Activated T-helper 2 cell treated with anti-CD3 and anti-CD28 coated beads, Interferon-gamma antibody, Interleukin-2, Interleukin-4, amounts not matched to agents 10 μg/mL and 5 μg/mL and 100 μg/mL, durations not matched to agents 14 hours and 24 hours and 36 hours (primary cell): ENCODE measurements around the gene HS3ST5. TPM values are rescaled to one million over a fixed set of nuclear protein-coding genes. Genes with fewer than 3 reads are reported as not detected.

Experiments used
- DNase-seq: peaks from one replicate; pipeline ENCODE4 v3.0.0; 2021; ENCODE audit warnings: low spot score
- H3K27ac Mint-ChIP-seq: one replicate; pipeline ENCODE4 v1.8.0; 2021; ENCODE audit warnings: mixed read lengths
- H3K27me3 Mint-ChIP-seq: one replicate; pipeline ENCODE4 v1.8.0; 2021; ENCODE audit warnings: low read depth, mixed read lengths
- H3K36me3 Mint-ChIP-seq: one replicate; pipeline ENCODE4 v1.8.0; 2021; ENCODE audit warnings: low read depth, mixed read lengths
- H3K4me1 Mint-ChIP-seq: one replicate; pipeline ENCODE4 v1.8.0; 2021; ENCODE audit warnings: low read depth, mixed read lengths
- H3K4me3 Mint-ChIP-seq: one replicate; pipeline ENCODE4 v1.8.0; 2021; ENCODE audit warnings: low read depth, mild to moderate bottlenecking, moderate library complexity, mixed read lengths
- H3K9me3 Mint-ChIP-seq: one replicate; pipeline ENCODE4 v1.8.0; 2021; ENCODE audit warnings: mixed read lengths
- intact Hi-C: fragments of 100-400 bp; cut with micrococcal nuclease; formaldehyde crosslinking; loops from one replicate; pipeline ENCODE4 v1.15.1; 2023
- total RNA-seq: library from RNA; stranded (reverse); gene quantifications from 2 replicates; pipeline ENCODE4 v1.2.3, GENCODE V29; 2022

HS3ST5 gene
- total RNA-seq, 1 donor from 2014 or later, result not detected

DNA sequence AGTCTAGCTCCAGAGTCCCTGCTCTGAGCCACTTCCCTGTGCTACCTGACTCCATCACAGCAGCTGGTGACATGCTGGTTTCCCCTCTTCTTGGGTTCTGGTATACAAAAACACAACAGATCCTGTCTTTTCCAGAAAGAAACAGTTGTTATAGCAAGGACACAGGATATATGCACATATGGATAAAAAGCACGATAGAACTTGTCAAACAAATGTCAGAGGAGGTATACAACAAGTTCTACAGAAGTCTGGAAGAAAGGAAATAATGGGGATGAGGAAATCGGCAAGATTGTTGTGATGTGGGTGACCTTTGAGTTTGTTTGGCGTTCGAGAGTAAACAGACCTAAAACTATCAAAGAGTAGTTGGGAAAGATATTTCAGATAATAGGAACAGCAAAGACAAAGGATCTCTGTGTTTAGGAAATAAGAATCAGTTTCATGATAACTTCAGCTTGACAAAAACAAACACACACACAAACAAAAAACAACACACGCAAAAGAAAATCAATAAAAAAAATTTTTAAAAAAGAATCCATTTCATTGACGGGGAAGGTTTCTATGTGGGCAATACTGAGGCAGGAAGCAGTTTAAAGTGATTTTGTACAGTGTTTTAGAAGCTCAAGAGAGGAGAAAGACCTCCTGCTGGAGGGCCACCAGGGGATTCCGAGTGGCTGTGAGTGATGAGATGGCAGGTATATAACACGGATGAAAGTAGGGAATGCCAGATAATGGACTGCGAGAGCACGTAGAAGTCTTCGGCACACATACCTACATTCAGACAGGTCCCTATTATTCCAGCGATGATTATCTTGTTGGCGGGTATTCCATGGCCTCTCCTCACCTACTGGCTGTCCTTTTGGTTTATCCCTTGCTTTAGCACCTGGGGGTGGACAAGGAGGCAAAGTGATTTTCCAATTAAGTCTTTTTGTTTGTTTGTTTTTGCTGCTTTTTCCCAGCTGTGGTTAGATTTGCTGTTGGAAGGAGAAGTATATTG lies 174.9 kb downstream of the HS3ST5 start:
- Mint-ChIP-seq H3K36me3 (no peaks in the 10 kb centered on the region), H3K27ac (no peak overlapping the region), H3K27me3 (no peaks in the 10 kb centered on the region), H3K9me3 (no peaks in the 10 kb centered on the region), H3K4me1 (no peaks in the 10 kb centered on the region), H3K4me3 (no peak overlapping the region)
- no peak for DNase-seq
- intact Hi-C loops, result no loop called here

- Mint-ChIP-seq H3K36me3 (no peaks in the 10 kb centered on the region), H3K27me3 (no peaks in the 10 kb centered on the region), H3K27ac (no peak overlapping the region), H3K9me3 (no peaks in the 10 kb centered on the region), H3K4me3 (no peak overlapping the region), H3K4me1 (no peaks in the 10 kb centered on the region)
- no peak for DNase-seq
- intact Hi-C loops, result no loop called here
Observed at GRCh38 chr6:114164207-114164606, 178.6 kb downstream of the HS3ST5 start.

DNA sequence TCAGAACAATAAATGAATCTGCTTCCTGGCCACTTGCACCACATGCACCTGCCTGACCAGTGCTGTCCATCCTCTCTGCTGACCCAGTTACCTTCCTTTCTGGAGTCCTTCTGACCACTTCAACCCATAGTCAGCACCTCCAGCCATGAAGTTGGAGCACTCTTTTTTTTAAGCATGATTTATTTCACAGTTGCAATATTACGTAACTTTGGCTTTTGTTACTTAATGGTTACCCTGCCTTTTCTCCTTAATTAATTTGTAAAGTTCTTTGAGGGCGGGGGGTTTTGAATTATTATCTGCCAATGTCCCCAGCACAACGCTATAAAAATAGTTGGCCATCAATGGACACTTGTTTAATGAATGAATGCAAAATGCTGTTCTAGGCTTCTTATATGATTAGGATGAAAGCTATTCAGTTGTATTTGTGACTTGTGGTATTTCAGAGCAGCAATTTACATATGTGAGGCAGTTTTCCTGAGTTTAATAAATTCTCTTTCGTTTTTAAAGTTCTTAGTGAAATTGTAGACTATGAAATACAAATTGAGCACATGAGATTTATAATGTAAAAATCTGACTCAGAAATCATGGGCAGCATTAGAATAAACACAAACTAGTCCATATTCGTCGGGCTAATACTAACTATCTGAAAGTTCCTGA lies 180.0 kb downstream of the HS3ST5 start:
- H3K4me3 Mint-ChIP-seq, result no peak overlapping the region
- no peak for DNase-seq
- no peaks in the 10 kb centered on the region for H3K27me3 Mint-ChIP-seq
- no peak overlapping the region for H3K27ac Mint-ChIP-seq
- H3K36me3 Mint-ChIP-seq, result no peaks in the 10 kb centered on the region
- intact Hi-C loops, result no loop called here
- no peaks in the 10 kb centered on the region for H3K4me1 Mint-ChIP-seq
- no peaks in the 10 kb centered on the region for H3K9me3 Mint-ChIP-seq

DNA sequence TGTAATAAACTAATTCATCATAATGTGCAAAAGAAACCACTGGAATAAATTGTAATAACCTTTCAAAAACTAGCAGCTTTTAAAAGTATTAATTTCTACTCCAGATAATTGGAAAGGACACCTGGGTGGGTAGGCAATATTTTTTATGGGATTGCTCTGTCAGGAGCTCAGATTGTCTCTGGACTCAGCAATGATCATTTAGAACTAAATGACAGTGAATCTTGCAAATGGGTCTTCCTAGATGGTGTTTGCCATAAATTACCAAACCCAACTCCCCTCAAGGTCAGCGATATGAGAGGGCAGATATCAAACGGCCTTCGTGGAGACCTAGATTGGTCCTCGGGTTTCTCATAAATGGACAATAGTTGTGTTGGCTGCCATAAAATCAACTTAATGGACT lies 181.9 kb downstream of the HS3ST5 start:
- H3K9me3 Mint-ChIP-seq, result no peaks in the 10 kb centered on the region
- no peaks in the 10 kb centered on the region for H3K4me1 Mint-ChIP-seq
- intact Hi-C loops, result no loop called here
- H3K36me3 Mint-ChIP-seq, result no peaks in the 10 kb centered on the region
- H3K4me3 Mint-ChIP-seq, result no peak overlapping the region
- no peaks in the 10 kb centered on the region for H3K27me3 Mint-ChIP-seq
- no peak for DNase-seq
- no peak overlapping the region for H3K27ac Mint-ChIP-seq

DNA sequence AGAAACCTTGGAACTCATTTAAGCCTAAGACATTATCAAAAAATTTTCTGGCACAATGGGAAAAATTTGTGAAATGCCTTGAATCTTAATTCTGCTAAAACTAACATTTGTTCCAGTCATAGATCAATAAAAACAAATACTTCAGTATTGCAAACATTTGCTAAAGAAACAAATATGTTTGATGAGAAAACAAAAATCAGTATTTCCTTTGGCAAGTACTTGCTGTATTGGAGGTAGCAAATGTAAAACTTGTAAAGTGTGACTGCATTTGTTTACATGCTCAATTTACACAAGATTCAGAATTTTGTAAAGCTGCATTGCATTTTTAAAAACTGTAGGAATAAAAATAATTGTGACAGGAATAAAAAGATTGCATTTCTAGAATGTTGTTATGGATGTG lies 183.1 kb downstream of the HS3ST5 start:
- intact Hi-C loops, result no loop called here
- Mint-ChIP-seq H3K4me3 (no peak overlapping the region), H3K27ac (no peak overlapping the region), H3K9me3 (no peaks in the 10 kb centered on the region), H3K36me3 (no peaks in the 10 kb centered on the region), H3K4me1 (no peaks in the 10 kb centered on the region), H3K27me3 (no peaks in the 10 kb centered on the region)
- no peak for DNase-seq

DNA sequence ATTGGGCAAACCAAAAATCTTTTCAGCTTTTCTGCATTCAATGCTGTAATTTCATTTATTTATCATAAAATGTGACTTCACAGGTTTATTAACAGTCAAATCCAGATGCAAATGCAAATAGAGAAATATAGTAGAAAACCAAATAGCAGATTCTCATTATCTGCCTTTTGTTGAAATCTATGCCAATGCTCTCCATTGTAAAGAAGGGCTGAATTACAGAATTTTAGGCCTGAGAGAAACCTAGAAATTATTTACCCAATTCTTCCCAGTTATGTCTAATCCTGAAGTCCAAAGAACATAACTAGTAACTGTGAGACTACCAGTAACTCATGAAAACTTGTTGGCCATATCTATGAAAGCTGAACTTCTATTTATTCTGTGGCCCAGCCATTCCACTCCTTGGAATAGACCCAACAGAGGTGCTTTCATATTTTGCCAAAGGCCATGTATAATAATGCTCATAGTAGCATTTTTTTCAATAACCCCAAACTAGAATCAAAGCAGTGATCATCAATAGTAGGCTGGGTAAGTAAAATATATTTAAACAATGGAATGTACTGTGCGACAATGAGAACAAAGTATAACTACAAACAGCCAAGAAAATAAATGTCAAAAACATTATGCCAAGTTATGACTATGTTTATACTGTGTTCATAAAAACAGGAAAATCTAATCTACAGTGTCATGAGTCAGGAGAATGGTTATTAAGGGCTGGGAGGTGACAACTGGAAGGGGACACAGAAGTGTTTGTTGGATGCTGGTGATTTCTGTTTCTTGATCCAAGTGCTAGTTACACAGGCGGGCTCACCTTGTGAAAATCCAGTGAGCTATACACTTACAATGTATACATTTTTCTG lies 183.8 kb downstream of the HS3ST5 start:
- no peaks in the 10 kb centered on the region for H3K27me3 Mint-ChIP-seq

GRCh38 chr6:114158411-114158810 lies 184.4 kb downstream of the HS3ST5 start:
- intact Hi-C loops, result no loop called here
- Mint-ChIP-seq H3K27me3 (no peaks in the 10 kb centered on the region), H3K4me3 (no peak overlapping the region), H3K4me1 (no peaks in the 10 kb centered on the region), H3K9me3 (no peaks in the 10 kb centered on the region), H3K27ac (no peak overlapping the region), H3K36me3 (no peaks in the 10 kb centered on the region)
- no peak for DNase-seq

More for the DNA sequence above, 183.8 kb downstream of the HS3ST5 start:
- Mint-ChIP-seq H3K9me3 (no peaks in the 10 kb centered on the region), H3K27ac (no peak overlapping the region), H3K36me3 (no peaks in the 10 kb centered on the region), H3K4me3 (no peak overlapping the region), H3K4me1 (no peaks in the 10 kb centered on the region)
- no peak for DNase-seq
- intact Hi-C loops, result no loop called here

DNA sequence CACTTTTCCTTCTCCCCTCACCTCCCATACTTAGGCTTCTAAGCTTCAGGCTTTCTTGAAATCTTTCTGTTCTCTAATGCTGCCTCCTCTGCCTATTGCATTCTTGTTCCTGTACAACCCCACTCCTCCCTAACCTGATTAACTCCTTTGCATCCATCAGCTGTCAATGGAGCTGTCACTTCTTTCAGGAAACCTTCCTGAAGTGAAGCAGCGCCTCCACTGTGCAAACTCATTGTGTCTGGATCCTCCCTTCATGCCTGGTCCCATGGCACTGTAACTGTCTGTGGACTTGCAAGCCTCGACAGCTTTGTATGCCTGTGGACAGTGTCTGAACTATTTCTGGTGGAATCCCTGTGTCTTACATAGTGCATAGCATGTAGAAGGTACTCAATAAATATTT lies 185.0 kb downstream of the HS3ST5 start:
- no peaks in the 10 kb centered on the region for H3K9me3 Mint-ChIP-seq
- no peak overlapping the region for H3K4me3 Mint-ChIP-seq
- no peaks in the 10 kb centered on the region for H3K4me1 Mint-ChIP-seq
- H3K36me3 Mint-ChIP-seq, result no peaks in the 10 kb centered on the region
- no peaks in the 10 kb centered on the region for H3K27me3 Mint-ChIP-seq
- DNase-seq, result no peak
- intact Hi-C loops, result no loop called here
- no peak overlapping the region for H3K27ac Mint-ChIP-seq

DNA sequence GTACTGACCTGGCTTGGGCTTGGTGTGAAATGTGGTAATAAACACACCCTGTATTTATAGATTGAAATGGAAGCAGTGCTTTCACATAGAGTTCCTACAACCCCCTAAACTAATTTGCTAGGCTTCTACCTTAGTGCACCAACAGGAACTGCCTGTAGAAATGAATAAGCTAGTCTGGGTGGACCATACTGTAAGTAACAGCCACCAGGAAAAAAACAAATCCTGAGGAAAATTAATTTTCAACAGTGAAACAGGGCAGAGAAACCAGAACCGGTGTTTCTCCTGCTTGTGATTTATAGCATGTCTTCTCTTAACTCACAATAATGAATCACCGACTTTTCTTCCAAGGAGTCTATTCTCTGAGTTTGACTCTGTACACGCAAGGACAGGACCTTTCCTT lies 187.1 kb downstream of the HS3ST5 start:
- no peaks in the 10 kb centered on the region for H3K27me3 Mint-ChIP-seq
- H3K27ac Mint-ChIP-seq, result no peak overlapping the region
- H3K4me3 Mint-ChIP-seq, result no peak overlapping the region
- intact Hi-C loops, result no loop called here
- DNase-seq, result no peak
- H3K9me3 Mint-ChIP-seq, result no peaks in the 10 kb centered on the region
- H3K4me1 Mint-ChIP-seq, result no peaks in the 10 kb centered on the region
- no peaks in the 10 kb centered on the region for H3K36me3 Mint-ChIP-seq

DNA sequence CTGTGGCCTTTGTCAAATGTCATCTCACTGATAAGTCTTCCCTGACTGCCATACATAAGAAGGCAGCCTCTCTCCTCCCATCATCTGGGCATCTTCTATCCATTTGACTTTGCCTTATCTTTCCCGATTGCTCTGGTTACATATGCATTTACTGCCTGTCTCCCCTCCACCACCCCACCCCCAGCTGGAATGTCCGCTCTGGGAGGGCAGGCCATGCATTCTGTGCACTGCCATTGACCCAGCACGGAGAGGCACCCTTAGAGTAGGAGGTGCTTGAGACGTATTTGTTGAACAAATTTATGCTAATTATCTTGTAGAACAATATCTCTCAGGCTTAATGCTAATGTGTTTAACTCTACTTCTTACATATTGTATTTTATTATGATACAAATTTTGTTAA lies 188.0 kb downstream of the HS3ST5 start:
- no peaks in the 10 kb centered on the region for H3K36me3 Mint-ChIP-seq
- H3K27me3 Mint-ChIP-seq, result no peaks in the 10 kb centered on the region
- no peak for DNase-seq
- H3K27ac Mint-ChIP-seq, result no peak overlapping the region
- H3K9me3 Mint-ChIP-seq, result no peaks in the 10 kb centered on the region
- H3K4me1 Mint-ChIP-seq, result no peaks in the 10 kb centered on the region
- intact Hi-C loops, result no loop called here
- H3K4me3 Mint-ChIP-seq, result no peak overlapping the region

DNA sequence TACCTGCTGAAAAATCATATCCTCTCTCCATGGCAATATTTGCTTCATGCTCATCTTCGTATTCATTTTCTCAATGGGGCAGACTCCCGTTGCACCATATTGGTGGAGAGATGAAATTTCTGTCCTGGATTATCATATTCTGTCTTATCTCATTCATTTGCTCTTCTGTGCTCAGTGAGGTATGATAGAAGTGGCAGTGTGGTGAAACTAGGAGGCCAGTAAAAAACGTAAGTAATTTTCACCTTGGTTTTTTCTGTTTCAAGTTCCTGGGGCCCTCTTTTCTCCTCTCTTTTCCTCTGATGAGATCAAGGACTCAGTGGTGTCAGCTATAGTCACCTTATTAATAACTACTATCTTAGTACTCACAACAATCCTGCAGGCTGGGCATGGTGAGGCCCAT lies 189.4 kb downstream of the HS3ST5 start:
- intact Hi-C loops, result no loop called here
- Mint-ChIP-seq H3K27ac (no peak overlapping the region), H3K36me3 (no peaks in the 10 kb centered on the region), H3K4me3 (no peak overlapping the region), H3K9me3 (no peaks in the 10 kb centered on the region), H3K4me1 (no peaks in the 10 kb centered on the region), H3K27me3 (no peaks in the 10 kb centered on the region)
- no peak for DNase-seq

DNA sequence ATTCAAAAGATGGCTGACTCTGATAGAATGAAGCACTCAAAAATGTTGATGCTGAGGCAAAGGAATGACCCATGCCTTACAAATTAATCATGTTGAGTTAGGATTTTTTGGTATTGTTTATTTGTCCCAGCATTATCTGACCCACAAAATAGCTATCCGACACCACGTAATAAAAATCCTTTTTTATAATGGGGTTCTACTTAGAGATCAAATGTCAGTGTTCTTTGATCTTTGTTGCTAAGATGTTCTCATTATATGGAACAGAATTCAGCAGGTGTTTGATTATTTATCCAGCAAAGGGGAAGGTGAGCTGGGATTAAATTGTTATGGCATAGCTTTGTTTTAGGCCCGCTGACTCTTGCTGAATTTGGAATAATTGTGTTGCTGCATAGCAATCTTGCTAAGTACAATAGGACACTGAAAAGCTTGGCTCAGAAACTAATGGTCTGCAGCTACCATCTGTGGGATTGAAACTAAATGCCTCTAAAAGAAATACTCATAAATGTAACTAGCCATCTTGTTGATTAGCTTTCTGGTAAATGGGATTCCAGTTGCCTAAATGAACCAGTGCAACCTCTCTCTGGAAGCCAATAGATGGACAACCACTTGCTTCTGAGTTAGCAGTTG lies 191.6 kb downstream of the HS3ST5 start:
- no peaks in the 10 kb centered on the region for H3K9me3 Mint-ChIP-seq
- H3K36me3 Mint-ChIP-seq, result no peaks in the 10 kb centered on the region
- H3K4me3 Mint-ChIP-seq, result no peak overlapping the region
- DNase-seq, result no peak
- H3K27me3 Mint-ChIP-seq, result no peaks in the 10 kb centered on the region
- no peak overlapping the region for H3K27ac Mint-ChIP-seq
- intact Hi-C loops, result no loop called here
- no peaks in the 10 kb centered on the region for H3K4me1 Mint-ChIP-seq
